ENCODE results near the gene FOXK1. TPM values are rescaled to one million over a fixed set of nuclear protein-coding genes. Genes with fewer than 3 reads are reported as not detected.

Gene FOXK1
- total and polyA plus RNA-seq, 9 of the 15 experiments (the other 6 are each of a cell fraction or from before 2014, with no cell fraction given): 0.32 to 45.5 (median 8.1) TPM

- FAIRE-seq: peak; percentile 81
- TF ChIP-seq FOXM1 (IDR thresholded peaks at IDR 0.05; ENCODE audit: low read depth) (peak; percentile 40; the same call in 1 of the 2 replicates), FOXM1 (CRISPR knock-in tag; IDR thresholded peaks at IDR 0.05; ENCODE audit: low read depth) (no peak), BRD4 (IDR thresholded peaks at IDR 0.05) (no peak), CBX1 (IDR thresholded peaks at IDR 0.05; ENCODE audit: low read depth) (no peak), CBFA2T3 (IDR thresholded peaks at IDR 0.05) (peak; percentile 68), ZNF445 (CRISPR knock-in tag; IDR thresholded peaks at IDR 0.05; ENCODE audit: low read depth) (no peak), HDAC8 (tag; IDR thresholded peaks at IDR 0.05) (no peak), GMEB1 (CRISPR knock-in tag; IDR thresholded peaks at IDR 0.05) (no peak), SREBF1 (IDR thresholded peaks at IDR 0.05; ENCODE audit: borderline replicate concordance, low read depth, low read length) (no peak), SUPT5H (IDR thresholded peaks at IDR 0.05) (no peak), MYNN (IDR thresholded peaks at IDR 0.05) (no peak), MYNN (CRISPR knock-in tag; IDR thresholded peaks at IDR 0.05) (no peak), GTF3C2 (IDR thresholded peaks at IDR 0.05; ENCODE audit: borderline replicate concordance, extremely low read depth, insufficient read length) (no peak), DPF2 (IDR thresholded peaks at IDR 0.05) (peak; percentile 34), DIDO1 (tag; IDR thresholded peaks at IDR 0.05; ENCODE audit: low read depth) (no peak), THRAP3 (IDR thresholded peaks at IDR 0.05; ENCODE audit: borderline replicate concordance) (no peak), LCOR (CRISPR knock-in tag; IDR thresholded peaks at IDR 0.05) (no peak), MTA3 (IDR thresholded peaks at IDR 0.05; ENCODE audit: borderline replicate concordance) (no peak)
- TF ChIP-seq, protein P1, sequence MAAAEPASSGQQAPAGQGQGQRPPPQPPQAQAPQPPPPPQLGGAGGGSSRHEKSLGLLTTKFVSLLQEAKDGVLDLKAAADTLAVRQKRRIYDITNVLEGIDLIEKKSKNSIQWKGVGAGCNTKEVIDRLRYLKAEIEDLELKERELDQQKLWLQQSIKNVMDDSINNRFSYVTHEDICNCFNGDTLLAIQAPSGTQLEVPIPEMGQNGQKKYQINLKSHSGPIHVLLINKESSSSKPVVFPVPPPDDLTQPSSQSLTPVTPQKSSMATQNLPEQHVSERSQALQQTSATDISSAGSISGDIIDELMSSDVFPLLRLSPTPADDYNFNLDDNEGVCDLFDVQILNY (CRISPR knock-in tag; IDR thresholded peaks at IDR 0.05): no peak
Observed at GRCh38 chr7:4712281-4713182, 30.4 kb downstream of the FOXK1 start.

More at GRCh38 chr7:4712281-4713182, 30.4 kb downstream of the FOXK1 start:
- peak; percentile 48 to 56 (median 51) for DNase-seq (ENCODE audit: extremely low read depth in 1 of 4, low spot score in 3 of 4)
- WGBS (ENCODE audit: insufficient coverage, low coverage, missing lambda C conversion rate): 47% methylated on average over 24 of the region's 24 CpGs
- peak overlapping the region; percentile 41; the same call in 1 of the 2 replicates for H3K4me2 ChIP-seq (ENCODE audit: insufficient read depth, low read length)
- H2AFZ ChIP-seq (ENCODE audit: low read depth, low read length): no peak overlapping the region
- peaks cover 28% of the 10 kb centered on the region; the same call in 2 of the 3 replicates for H3K36me3 ChIP-seq (ENCODE audit: control insufficient read depth, insufficient read depth, low read length)
- ChIA-PET CTCF (ENCODE audit: low intra/inter-chr PET ratio) (no interaction called here), POLR2A (interaction anchor here (1.0 to 1.8 kb wide), 2 partner anchors 12 to 13 kb away, joined by 3 to 6 read pairs; no protein-coding TSS in a partner anchor)
- peaks cover 31% of the 10 kb centered on the region for H4K20me1 ChIP-seq (replicated peaks; ENCODE audit: control insufficient read depth, insufficient read depth, low read length)
- peaks cover 93% of the 10 kb centered on the region for H3K79me2 ChIP-seq (ENCODE audit: control insufficient read depth, insufficient read depth, low read length)
- H3K9ac ChIP-seq (ENCODE audit: insufficient read depth in 1 of 2, low read depth in 2 of 2, low read length in 2 of 2): no peak overlapping the region
- BruUV-seq (replicated peaks): no TSS peak
- H3K9me3 ChIP-seq (replicated peaks; ENCODE audit: control insufficient read depth, insufficient read depth, low read depth, low read length): peaks cover 4% of the 10 kb centered on the region
- no peaks in the 10 kb centered on the region for H3K27me3 ChIP-seq (ENCODE audit: control insufficient read depth in 2 of 2, insufficient read depth in 2 of 2, low read length in 2 of 2)
- in situ Hi-C loops (cut with MboI) (no loop called here), intact Hi-C loops (cut with micrococcal nuclease) (no loop called here)
- peaks cover 13% of the 10 kb centered on the region for H3K9me1 ChIP-seq (ENCODE audit: control insufficient read depth, insufficient read depth, low read length)
- peak; percentile 75 for ATAC-seq
- peaks cover 14 to 36% of the 10 kb centered on the region in 2 experiments; a peak in 4 of 5 replicates for H3K4me1 ChIP-seq (replicated peaks in 1 of 2; ENCODE audit: control insufficient read depth in 2 of 2, insufficient read depth in 2 of 2, low read length in 2 of 2)
- H3K27ac ChIP-seq (ENCODE audit: extremely low read depth, low read depth, low read length): peak overlapping the region; percentile 33; the same call in 1 of the 3 replicates
- H3K4me3 ChIP-seq: no peak overlapping the region

All from K562 (cell line).